ENCODE measurements around the gene ANKS6. TPM values are rescaled to one million over a fixed set of nuclear protein-coding genes. Genes with fewer than 3 reads are reported as not detected.

ANKS6 gene
- total RNA-seq, 4 donors from 2014 or later: 7.0 to 37.8 (median 10.3) TPM

- DNase-seq (ENCODE audit: low spot score in 2 of 2): no peak
- WGBS: 92% methylated on average over 14 of the region's 14 CpGs
- H3K9me3 ChIP-seq: no peaks in the 10 kb centered on the region
- no peak overlapping the region for H3K27ac ChIP-seq
- no peaks in the 10 kb centered on the region for H3K27me3 ChIP-seq
- H3K4me1 ChIP-seq: no peaks in the 10 kb centered on the region
- TF ChIP-seq EP300 (IDR thresholded peaks at IDR 0.05): no peak
- TF ChIP-seq POLR2A (IDR thresholded peaks at IDR 0.05): no peak
- no peak for TF ChIP-seq CTCF (IDR thresholded peaks at IDR 0.05)
- no peak for TF ChIP-seq POLR2AphosphoS5 (IDR thresholded peaks at IDR 0.05)
- no peak overlapping the region for H3K4me3 ChIP-seq
- H3K36me3 ChIP-seq: peaks cover 14% of the 10 kb centered on the region
These were observed 52.3 kb downstream of the ANKS6 start for GRCh38 chr9:98743818-98744611.

GRCh38 chr9:98743329-98743728 is 53.0 kb downstream of the ANKS6 start:
- Histone ChIP-seq H3K4me3 (no peak overlapping the region), H3K27me3 (no peaks in the 10 kb centered on the region), H3K27ac (no peak overlapping the region), H3K9me3 (no peaks in the 10 kb centered on the region), H3K4me1 (no peaks in the 10 kb centered on the region), H3K36me3 (peaks cover 11% of the 10 kb centered on the region)
- no peak for DNase-seq (ENCODE audit: low spot score in 2 of 2)
- 88% methylated on average over 2 of the region's 2 CpGs for WGBS
- TF ChIP-seq EP300 (IDR thresholded peaks at IDR 0.05) (no peak), POLR2AphosphoS5 (IDR thresholded peaks at IDR 0.05) (no peak), POLR2A (IDR thresholded peaks at IDR 0.05) (no peak), CTCF (IDR thresholded peaks at IDR 0.05) (no peak)

GRCh38 chr9:98742325-98743280 is 53.8 kb downstream of the ANKS6 start:
- WGBS: 92% methylated on average over 9 of the region's 10 CpGs
- Histone ChIP-seq H3K4me3 (no peak overlapping the region), H3K4me1 (no peaks in the 10 kb centered on the region), H3K27me3 (no peaks in the 10 kb centered on the region), H3K27ac (no peak overlapping the region), H3K9me3 (no peaks in the 10 kb centered on the region), H3K36me3 (peaks cover 11% of the 10 kb centered on the region)
- no peak for TF ChIP-seq EP300 (IDR thresholded peaks at IDR 0.05)
- TF ChIP-seq POLR2A (IDR thresholded peaks at IDR 0.05): no peak
- TF ChIP-seq CTCF (IDR thresholded peaks at IDR 0.05): no peak
- TF ChIP-seq POLR2AphosphoS5 (IDR thresholded peaks at IDR 0.05): no peak
- no peak for DNase-seq (ENCODE audit: low spot score in 2 of 2)

- 89% methylated on average over 8 of the region's 8 CpGs for WGBS
- peaks cover 18% of the 10 kb centered on the region for H3K36me3 ChIP-seq
- no peak for TF ChIP-seq EP300 (IDR thresholded peaks at IDR 0.05)
- no peak for TF ChIP-seq POLR2A (IDR thresholded peaks at IDR 0.05)
- no peak for TF ChIP-seq CTCF (IDR thresholded peaks at IDR 0.05)
- no peak for TF ChIP-seq POLR2AphosphoS5 (IDR thresholded peaks at IDR 0.05)
- DNase-seq (ENCODE audit: low spot score in 2 of 2): no peak
- no peaks in the 10 kb centered on the region for H3K27me3 ChIP-seq
- no peak overlapping the region for H3K27ac ChIP-seq
- no peaks in the 10 kb centered on the region for H3K4me1 ChIP-seq
- H3K4me3 ChIP-seq: no peak overlapping the region
- no peaks in the 10 kb centered on the region for H3K9me3 ChIP-seq
These were observed 56.0 kb downstream of the ANKS6 start for GRCh38 chr9:98740226-98740881.
